GM12892 (cell line): ENCODE measurements around the gene SLC37A1.

Experiments
- POLR2A ChIP-seq: IDR thresholded peaks from 2 replicates; pipeline ENCODE4 v1.6.1; 2011; ENCODE audit warnings: low read depth, low read length, control low read depth
- POLR2AphosphoS5 ChIP-seq: IDR thresholded peaks from 2 replicates; pipeline ENCODE4 v1.6.1; 2011; ENCODE audit warnings: low read depth, low read length, control low read depth
- TAF1 ChIP-seq: IDR thresholded peaks from 2 replicates; pipeline ENCODE4 v1.6.1; 2011; ENCODE audit warnings: low read depth, mild to moderate bottlenecking, control low read depth, low read length, borderline replicate concordance

DNA sequence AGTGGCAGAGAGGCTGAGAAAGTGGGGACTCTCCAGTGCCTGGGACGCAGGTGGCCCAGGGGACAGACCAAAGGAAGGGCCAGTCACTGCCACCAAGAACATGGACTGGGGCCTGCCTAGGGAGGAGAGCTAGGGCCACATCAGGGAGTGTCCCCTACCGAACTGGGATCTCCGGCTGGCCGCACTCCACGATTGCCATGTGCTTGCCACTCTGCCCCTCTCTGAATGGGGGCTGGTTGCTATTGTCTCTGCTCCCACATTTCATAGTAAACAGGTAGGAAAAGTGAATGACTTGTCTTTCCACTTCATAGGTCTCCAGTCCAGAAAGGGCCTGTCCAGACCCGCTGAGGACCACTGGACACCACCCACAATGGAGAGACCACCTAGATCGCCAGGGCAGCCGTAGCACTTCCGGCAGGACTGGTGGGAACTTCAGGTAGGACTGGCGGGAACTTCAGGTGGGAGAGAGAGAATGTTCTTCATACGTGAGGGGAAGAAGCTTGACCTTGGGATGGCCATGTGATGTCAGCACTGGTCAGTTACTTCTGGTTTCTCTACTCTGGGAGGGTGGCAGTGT, 84.6 kb downstream of the SLC37A1 start:
- TF ChIP-seq POLR2A (no peak), POLR2AphosphoS5 (no peak), TAF1 (no peak)
